Aortic smooth muscle cell (primary cell): ENCODE results near the gene UGT2A3. TPM values are rescaled to one million over a fixed set of nuclear protein-coding genes. Genes with fewer than 3 reads are reported as not detected.

ENCODE experiments used
- total RNA-seq: library from RNA; depleted of rRNA; stranded (reverse); fragments of >200 nt; gene quantifications from 2 replicates; pipeline ENCODE4 v1.2.3, GENCODE V29; 2014

UGT2A3 gene
- not detected in 2 replicates for total RNA-seq

DNA sequence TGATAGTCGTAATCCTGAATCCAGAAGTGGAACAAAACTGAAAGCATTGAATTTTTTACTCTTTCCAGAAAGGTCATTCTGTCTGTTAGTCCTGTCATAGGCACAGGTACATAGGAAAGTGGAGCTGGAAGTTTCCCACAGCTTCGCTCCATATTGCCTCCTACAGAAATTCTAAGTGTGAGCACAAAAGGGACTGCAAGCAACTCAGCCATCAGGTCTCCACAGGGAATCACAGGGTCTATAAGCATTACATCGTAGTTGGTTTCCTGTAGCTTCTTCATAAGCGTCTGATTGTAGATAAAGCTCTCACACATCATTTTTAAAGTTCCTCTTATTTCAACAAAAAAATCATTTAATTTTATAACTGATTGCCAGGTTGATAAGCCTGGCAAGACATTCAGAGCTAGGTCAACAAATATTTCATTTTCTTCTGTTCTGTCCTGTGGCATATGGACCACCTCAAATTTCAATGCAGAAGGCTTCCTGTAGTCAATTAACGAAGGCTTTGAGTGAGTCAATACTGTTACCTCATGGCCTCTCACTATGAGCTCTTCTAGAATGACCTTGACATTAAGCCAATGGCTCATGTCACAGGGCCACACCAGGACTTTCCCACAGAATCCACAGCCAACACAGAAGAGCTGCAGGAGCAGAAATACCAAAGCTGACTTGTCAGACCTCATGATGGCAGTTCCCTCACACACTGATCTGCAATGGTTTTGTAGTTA lies at the start of gene UGT2A3:
UGT2A3 (minus strand) TSS at position 727 of the 728 bp plus-strand sequence; CDS start at position 683, 44 bp downstream.

Other genes starting within 250 kb of the UGT2A3 start
- gene UGT2B10, start 135.8 kb downstream of the UGT2A3 start, total RNA-seq, result not detected in 2 replicates
- not detected in 2 replicates for gene UGT2B7, start 144.7 kb upstream of the UGT2A3 start, total RNA-seq